Brain microvascular endothelial cell (primary cell): Measurements from ENCODE around the gene CMC4.

Source experiments
- DNase-seq: peaks from one replicate; pipeline ENCODE4 v3.0.0-alpha.2; 2020
- H3K27ac ChIP-seq: fragments of 250-450 bp; sonication (Bioruptor Pico); 2 replicates; pipeline ENCODE4 v1.5.1; 2020; ENCODE audit warnings: mild to moderate bottlenecking, moderate library complexity
- H3K27me3 ChIP-seq: fragments of 250-450 bp; sonication (Bioruptor Pico); replicated peaks from 2 replicates; pipeline ENCODE4 v1.5.1; 2020; ENCODE audit warnings: mild to moderate bottlenecking
- H3K36me3 ChIP-seq: fragments of 250-450 bp; sonication (Bioruptor Pico); replicated peaks from 2 replicates; pipeline ENCODE4 v1.5.1; 2020; ENCODE audit warnings: mild to moderate bottlenecking
- H3K4me3 ChIP-seq: 2 replicates; pipeline ENCODE4 v1.5.1; 2011; ENCODE audit warnings: low read depth, mild to moderate bottlenecking, control low read depth, low read length, moderate library complexity
- CTCF ChIP-seq: IDR thresholded peaks from 2 replicates; pipeline ENCODE4 v1.5.1; 2011; ENCODE audit warnings: low read depth, mild to moderate bottlenecking, moderate library complexity, low read length, control low read depth, inconsistent platforms; ENCODE audit errors: missing control alignments
- in situ Hi-C: cut with HindIII; loops from 2 replicates; pipeline ENCODE4 v1.10.0; 2017; ENCODE audit warnings: low sequenced_read_pairs, low pct_ligation_motif_present

CMC4 gene

GRCh38 chrX:155105919-155106318 is 35.0 kb upstream of the CMC4 start:
- Histone ChIP-seq H3K27ac (no peak overlapping the region), H3K4me3 (no peak overlapping the region), H3K27me3 (no peaks in the 10 kb centered on the region), H3K36me3 (no peaks in the 10 kb centered on the region)
- no peak for DNase-seq
- in situ Hi-C loops, result no loop called here
- no peak for TF ChIP-seq CTCF

GRCh38 chrX:155094468-155095061 is 23.6 kb upstream of the CMC4 start:
- in situ Hi-C loops, result no loop called here
- DNase-seq, result peak; percentile 6
- H3K27ac ChIP-seq, result no peak overlapping the region
- H3K4me3 ChIP-seq, result no peak overlapping the region
- peak; percentile 63 for TF ChIP-seq CTCF
- H3K36me3 ChIP-seq, result no peaks in the 10 kb centered on the region
- no peaks in the 10 kb centered on the region for H3K27me3 ChIP-seq

- no peak for DNase-seq
- Histone ChIP-seq H3K27ac (no peak overlapping the region), H3K36me3 (no peaks in the 10 kb centered on the region), H3K27me3 (no peaks in the 10 kb centered on the region), H3K4me3 (no peak overlapping the region)
- TF ChIP-seq CTCF, result no peak
- in situ Hi-C loops, result no loop called here
These were observed 16.2 kb upstream of the CMC4 start for GRCh38 chrX:155086961-155087735.

- in situ Hi-C loops, result no loop called here
- no peaks in the 10 kb centered on the region for H3K27me3 ChIP-seq
- TF ChIP-seq CTCF, result peak; percentile 69
- no peaks in the 10 kb centered on the region for H3K36me3 ChIP-seq
- no peak overlapping the region for H3K4me3 ChIP-seq
- DNase-seq, result no peak
- H3K27ac ChIP-seq, result no peak overlapping the region
These were observed 15.4 kb upstream of the CMC4 start for GRCh38 chrX:155086202-155086840.

GRCh38 chrX:155071694-155072280 is 851 bp upstream of the CMC4 start:
- Histone ChIP-seq H3K4me3 (peak overlapping the region; percentile 75), H3K27me3 (no peaks in the 10 kb centered on the region), H3K27ac (peak overlapping the region; percentile 17), H3K36me3 (no peaks in the 10 kb centered on the region)
- TF ChIP-seq CTCF, result no peak
- in situ Hi-C loops, result no loop called here
- no peak for DNase-seq
